EH (cell line): ENCODE measurements around the gene FABP2.
"Not testable (repeated sequence)": the region's sequence is repeated elsewhere in the genome, so short reads cannot be mapped to it uniquely, and the experiment has no call there.

Source experiments
- DNase-seq: peaks from one replicate; pipeline ENCODE4 v3.0.0-alpha.2; 2015; ENCODE audit warnings: low read depth

FABP2 gene

DNA sequence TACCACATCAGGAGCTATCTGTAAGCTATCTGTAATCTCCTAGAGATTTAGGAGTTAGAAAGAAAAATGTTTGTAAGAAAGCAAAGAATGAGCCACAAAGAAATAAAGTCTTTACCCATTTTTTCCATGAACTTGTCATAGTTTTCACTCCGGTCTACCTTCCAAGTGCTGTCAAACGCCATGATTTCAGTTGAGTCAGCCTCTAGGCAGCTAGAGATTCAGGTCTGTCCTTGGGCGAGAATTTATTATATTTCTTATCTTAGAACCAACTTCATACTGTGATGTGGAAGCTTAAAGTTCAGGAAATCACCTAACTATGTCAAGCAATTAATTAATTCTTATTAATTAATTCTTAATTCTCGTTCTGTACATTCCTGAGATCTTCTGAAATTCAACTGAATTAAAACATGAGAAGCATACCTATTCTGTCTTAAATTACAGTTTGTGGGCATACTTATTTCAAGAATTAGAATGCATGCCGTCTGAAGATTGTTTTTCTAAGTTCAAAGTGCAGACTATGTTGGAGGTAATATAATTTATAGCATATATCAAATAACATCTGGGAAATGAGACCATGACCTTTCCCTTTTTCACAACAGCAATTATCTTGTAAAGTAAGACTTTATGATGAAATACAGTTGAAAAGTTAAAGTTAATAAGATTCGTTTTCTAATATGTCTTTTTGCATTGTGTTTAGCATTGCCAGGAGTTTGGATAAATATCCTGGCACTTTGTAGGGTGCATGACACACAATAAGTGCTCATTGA is at the start of gene FABP2:
TSS of gene FABP2 (minus strand) at position 218 of the 767 bp plus-strand sequence. CDS start at position 182, 36 bp downstream.
- DNase-seq: no peak

- not testable (repeated sequence) for DNase-seq
Measured at GRCh38 chr4:119370951-119371683, 49.2 kb upstream of the FABP2 start.

GRCh38 chr4:119370392-119370791 is 48.5 kb upstream of the FABP2 start:
- peak; percentile 1 for DNase-seq

- not testable (repeated sequence) for DNase-seq
Measured at GRCh38 chr4:119366802-119367201, 44.9 kb upstream of the FABP2 start.

GRCh38 chr4:119364203-119364602 is 42.3 kb upstream of the FABP2 start:
- DNase-seq: not testable (repeated sequence)

- not testable (repeated sequence) for DNase-seq
Measured at GRCh38 chr4:119363372-119363771, 41.4 kb upstream of the FABP2 start.

DNA sequence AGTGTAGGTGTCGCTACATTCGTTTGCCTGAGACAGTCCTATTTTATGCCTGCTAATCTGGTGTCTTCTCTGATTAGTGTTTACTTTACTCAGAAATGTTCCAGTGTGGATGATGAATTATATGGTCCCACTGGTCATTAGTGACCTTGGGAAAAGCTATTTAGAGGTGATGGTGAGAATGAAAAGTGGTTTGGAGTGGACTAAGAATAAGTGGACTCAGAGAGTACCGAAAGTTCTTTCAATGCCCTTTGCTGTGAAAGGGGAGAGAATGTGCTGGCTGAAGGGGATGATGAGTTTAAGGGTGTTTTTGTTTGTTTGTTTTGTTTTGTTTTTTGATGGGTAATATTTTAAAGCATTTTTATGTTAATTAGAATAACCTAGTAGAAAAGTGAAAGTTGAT is 40.5 kb upstream of the FABP2 start:
- DNase-seq: not testable (repeated sequence)

DNA sequence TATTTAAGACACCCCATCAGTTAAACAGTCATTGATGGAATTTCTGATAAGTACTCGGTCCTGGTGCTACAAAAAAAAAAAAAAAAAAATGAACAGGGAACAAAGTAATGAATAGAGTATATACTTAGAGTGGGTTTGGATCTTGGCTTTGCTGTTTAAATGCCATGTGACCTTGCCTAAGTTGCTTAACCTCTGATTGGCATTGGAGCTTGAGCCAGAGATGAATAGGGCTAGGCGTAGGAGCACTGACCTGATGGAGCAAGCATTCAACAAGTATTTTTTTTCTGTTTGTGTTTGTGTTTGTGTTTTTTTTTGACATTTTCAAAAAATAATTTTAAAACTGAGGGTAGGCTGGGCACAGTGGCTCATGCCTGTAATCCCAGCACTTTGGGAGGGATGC is 37.9 kb upstream of the FABP2 start:
- not testable (repeated sequence) for DNase-seq

- DNase-seq: peak; percentile 9
Measured at GRCh38 chr4:119356796-119357195, 34.9 kb upstream of the FABP2 start.

DNA sequence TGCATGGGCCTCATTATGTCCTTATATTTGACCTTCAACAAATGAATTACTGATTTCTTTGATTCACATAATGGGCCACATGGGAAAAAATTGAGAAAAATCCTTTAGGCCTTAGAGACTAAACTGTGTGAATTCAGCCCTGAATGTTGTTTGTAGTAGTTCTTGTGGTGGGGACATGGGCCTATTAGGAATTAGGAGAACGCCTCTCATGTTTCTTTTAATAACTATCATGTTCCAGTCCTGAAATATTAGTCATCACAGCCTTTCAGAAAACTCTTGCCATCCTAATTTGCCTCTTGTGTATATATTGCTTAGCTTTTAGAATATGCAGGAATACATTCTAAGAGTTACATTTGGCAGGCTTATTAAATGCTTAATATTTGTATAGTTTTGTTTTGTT is 34.1 kb upstream of the FABP2 start:
- DNase-seq: peak; percentile 4

DNA sequence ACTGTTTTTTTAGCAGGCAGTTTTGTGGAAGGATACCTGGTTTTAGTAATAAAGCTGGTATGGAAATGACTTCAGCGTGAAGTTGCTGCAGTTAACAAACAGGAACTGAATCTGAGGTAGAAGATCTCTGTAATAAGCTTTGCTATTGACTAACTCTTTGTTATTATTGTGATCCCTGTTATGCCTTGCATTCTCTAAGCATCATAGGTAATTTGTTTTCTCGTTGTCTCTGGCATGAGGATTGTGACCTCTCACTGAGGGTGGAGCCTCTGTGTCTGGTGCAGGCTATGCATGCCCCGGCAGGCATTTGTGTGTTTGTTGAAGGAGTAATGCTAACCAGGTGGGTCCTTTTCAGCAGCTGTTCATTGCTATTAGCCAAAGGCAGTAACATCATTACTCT is 31.4 kb upstream of the FABP2 start:
- not testable (repeated sequence) for DNase-seq

DNA sequence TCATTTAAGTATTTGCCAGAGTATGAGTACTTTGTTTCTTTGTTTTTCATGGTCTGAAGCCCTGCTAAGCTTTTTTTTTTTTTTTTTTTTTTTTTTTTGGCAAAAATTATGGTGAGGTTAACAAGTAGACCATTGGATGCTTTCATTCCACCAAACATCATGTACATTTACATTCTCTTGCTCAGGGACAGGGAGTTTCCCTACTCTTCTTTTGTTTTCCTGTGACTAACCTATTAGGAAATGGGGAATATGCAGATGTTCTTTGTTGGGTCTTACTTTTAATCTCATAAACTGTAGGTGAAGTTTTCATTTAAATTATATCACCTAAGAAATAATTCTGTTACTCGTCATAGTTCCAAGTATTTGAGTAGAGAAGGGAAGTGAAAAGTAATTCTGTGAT is 26.2 kb upstream of the FABP2 start:
- not testable (repeated sequence) for DNase-seq

GRCh38 chr4:119343293-119343692 is 21.4 kb upstream of the FABP2 start:
- not testable (repeated sequence) for DNase-seq

DNA sequence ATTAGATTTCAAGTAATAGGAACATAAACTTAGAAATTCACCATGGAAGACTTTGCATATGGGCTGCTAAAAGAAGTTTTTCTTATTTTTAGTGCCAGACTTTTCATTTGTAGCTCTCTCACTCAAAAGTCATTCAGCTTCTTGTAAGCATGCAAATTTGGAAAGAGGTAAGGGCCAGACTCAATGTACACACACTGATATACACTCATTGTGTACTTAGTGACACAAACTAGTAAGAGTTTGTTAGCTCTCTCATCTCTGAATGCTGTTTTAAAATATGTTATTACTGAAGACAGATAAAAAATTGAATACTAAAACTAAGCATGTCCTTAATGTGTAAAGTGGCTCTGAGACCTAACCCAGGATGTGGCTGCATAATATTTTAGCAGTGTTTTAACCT is 18.0 kb upstream of the FABP2 start:
- DNase-seq: not testable (repeated sequence)

DNA sequence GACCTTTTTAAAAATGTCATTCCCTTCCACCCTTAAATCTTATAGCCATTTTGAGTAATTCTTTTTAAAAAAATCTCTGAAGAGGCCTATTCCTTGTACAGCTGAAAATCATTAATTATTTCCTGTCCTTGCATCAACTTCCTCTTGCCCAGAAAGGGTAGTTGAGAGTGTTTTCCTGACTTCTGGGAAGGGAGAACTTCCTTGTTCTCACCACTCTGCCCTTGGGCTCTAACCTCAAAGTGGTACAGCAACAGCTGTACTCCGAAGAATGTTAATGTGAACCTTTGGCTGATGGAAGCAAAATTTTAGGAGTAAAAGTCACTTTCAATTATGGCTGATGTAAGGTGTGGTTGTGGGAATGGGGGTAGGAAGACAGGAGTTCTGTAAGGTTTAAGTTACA is 15.1 kb upstream of the FABP2 start:
- DNase-seq: peak; percentile 54

GRCh38 chr4:119336332-119336979 is 14.5 kb upstream of the FABP2 start:
- DNase-seq: not testable (repeated sequence)

DNA sequence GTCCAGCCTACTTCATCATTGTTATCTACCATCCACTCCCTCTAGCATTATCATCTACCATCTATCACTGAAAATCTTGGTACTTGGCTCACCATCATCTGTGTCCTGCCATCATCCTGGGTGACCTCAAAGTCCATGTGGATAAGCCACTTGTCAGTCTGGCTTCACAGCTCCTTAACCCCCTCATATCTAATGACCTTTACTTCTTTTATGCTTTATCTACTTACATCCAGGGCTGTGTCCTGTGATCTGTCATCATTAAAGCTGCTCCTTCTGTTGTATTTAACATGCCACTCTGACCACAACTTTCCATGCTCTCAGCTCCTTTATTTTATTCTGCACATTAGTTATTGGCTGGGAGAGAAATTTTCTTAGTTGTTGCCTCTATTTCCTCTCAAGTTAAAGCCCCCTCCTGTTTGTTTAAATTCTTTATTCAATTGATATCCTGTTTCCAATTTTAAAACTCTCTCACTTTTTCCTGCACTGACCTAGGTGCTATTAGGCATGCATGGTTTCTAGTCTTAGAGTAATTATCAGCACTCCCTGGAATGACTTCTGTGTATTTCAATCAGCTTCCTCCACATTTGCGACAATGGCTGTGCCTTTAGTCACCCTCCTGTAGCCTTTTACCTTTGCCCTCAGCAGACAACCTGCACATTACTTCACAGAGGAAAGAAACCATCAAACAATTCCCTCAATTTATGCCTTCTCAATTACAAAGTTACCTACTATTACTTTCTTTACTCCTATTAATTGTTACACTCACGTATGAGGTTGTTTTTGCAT is 8.1 kb upstream of the FABP2 start:
- no peak for DNase-seq

GRCh38 chr4:119328695-119329094 is 6.8 kb upstream of the FABP2 start:
- no peak for DNase-seq

DNA sequence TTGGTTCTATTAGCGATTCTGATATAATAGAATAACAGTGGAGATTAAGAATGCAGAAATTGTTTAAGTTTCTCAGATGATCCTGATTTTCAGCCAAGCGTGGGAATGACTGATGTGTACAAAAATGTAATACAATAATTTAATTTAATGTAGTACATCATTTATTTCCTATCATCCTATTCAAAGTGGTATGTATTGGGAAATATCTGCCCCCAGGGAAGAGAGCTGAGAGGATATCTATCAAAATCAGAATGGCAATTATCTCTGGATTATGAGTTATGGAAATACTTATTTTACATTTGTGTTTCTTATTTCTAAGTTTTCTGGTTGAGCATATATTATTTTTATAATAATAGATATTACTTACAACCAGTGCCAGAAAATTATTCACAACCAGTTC is 3.9 kb downstream of the FABP2 start:
- DNase-seq: no peak

DNA sequence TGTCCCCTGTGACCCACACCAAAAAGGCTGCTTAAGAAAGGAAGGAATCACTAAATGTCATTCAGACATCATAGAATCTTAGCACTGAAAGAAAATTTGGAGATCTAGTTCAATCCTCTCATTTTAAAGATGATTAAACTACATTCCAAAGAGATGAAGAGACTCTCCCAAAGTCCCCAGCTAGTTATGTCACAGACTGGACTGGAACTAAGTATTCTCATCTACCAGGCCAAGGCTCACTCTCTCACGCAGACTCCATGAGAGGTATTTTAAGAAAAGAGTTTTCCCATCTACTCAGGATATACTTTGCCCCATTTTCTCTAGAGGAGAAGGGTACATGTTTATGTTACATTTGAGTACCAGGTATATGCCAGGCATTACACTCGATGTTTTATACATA is 6.9 kb downstream of the FABP2 start:
- DNase-seq: peak; percentile 70

DNA sequence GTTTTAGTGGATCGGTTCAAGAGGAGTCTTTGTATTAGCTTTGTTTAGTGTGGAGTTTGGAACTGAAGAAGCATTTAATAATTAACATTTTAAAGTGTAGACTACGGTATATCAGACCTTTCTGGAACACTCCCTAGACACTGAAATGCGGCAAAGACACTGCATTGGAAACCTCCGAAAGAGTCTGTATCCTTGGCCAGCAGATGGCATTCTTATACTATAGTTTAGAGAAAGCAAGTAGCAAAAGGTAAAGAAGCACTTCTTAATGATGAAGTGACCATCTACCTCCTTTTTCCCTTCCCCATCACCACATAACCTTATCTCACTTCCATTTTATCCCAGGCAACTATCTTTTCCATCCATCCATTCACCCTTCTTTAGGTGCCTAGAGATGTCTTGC is 7.6 kb downstream of the FABP2 start:
- peak; percentile 64 for DNase-seq

- DNase-seq: no peak
Measured at GRCh38 chr4:119313237-119313636, 8.7 kb downstream of the FABP2 start.
